Activated effector memory CD4-positive, alpha-beta T cell treated with anti-CD3 and anti-CD28 coated beads, Interleukin-2, amount 50 U/mL, for 16 hours (primary cell): ENCODE data around the gene RERG.

Source experiments
- DNase-seq: peaks from one replicate; pipeline ENCODE4 v3.0.0-alpha.2; 2020

The RERG gene

DNA sequence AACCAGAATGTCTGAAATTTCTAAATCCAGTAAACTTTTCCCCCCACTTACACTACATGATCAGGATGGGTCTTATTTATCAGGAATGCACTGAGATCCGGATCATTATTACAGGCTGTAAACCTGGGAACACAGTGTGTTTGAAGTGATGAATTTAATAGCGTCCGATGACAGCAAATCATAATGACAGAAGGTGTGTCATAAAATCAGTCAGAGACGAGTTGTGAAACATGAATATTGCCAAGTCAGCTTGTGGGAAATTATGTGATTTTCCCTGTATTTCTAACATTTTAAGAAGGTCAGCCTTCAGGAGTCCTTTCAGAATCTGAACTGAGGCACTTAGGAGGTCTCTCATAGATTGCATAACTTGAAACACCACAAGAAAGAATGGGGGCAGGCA lies 36.7 kb downstream of the RERG start:
- DNase-seq, result no peak

DNA sequence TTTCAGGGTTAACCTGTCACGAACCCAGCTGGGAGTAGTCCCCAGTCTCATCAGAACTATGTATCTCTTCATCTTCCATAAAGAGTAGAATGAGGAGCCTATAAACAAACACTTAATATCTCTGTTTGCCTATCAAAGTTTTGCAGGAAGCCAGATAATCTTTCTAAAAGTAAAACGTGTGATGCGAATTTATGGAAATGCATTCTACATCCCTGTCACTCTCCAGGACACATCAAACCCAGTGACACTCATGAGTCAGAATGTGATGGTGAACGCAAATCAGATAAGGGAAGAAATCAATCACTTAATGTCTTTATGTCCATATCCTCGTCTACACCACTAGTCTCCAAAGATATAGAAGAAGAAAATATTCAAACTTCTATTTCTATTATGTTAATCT lies 37.4 kb downstream of the RERG start:
- no peak for DNase-seq

DNA sequence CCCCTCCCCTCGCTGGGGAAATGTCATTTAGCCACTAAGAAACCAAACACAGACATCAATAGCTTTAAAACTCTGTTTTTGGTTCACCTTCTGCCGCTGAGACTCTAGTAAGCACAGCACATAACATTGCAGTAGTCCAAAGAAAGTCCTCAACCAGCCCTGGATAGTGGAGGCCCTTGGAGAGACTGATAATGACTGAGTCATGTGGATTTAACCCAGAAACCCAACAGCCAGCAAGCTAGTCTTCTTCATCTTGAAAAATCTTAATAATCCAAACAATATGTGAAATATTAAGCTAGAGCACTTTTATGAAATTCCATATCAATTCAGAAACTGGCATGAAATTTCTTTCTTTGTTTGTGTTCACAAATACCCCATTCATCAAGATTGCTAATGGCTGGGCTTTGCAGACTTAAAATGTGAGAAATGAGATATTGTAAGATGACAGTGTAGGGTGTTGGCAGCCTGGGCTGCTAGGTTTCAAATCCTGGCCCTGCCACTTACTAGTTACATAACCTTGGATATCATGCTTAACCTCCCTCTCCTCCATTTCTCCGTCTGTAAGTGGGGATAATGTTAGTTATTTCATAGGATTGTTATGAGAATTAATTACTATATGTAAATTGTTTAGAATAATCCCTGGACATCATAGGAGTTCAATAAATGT lies 40.1 kb downstream of the RERG start:
- no peak for DNase-seq

DNA sequence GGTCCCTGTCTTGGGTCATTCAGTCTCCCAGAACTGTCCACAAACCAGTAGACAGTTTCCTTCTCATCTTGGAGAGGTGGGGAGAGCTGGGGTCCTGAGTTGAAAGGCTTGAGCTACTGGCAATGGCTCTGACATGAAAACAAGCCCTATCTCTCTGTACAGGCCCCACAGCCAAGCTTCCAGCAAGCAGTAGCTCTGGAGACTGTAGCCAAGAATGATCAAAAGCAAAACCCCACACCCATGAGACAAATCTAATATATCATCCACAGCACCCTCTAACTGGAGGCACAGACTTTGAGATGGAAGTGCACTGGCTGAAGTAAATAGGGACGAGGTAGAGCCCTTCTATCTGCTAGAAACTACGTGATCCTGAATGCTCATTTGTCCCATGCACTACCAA lies 40.9 kb downstream of the RERG start:
- DNase-seq, result no peak

DNA sequence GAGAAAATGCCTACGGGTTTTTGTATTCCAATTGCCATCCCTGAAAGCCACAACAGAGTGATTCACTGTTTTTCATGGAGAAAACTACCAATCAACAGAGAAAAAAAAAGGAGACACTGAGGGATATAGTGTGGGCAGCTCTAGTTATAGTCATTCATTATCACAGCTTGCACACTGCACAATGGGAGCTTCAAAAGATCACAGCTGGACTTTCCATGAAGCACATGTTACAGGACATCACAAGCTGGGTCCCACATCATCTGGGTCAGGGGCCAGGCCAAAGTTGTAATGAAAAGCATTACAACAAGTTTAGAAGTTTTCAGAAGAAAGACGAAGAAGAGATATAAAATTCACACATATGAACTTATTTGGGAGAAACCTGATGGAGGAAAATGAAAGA lies 41.5 kb downstream of the RERG start:
- no peak for DNase-seq

DNA sequence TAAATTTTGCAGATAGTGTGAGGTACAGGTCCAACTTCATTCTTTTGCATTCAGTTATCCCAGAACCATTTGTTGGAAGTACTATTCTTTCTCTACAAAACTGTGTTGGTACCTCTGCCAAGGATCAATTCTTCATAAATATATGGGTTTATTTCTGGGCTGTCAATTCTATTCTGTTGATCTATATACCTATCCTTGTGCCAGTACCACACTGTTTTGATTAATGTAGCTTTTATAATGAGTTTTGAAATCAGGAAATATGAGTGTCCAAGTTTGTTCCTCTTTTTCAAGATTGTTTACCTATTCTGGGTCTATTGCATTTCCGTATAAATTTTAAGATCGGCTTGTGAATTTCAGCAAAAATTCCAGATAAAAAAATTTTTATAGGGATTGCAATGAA lies 48.1 kb downstream of the RERG start:
- no peak for DNase-seq

DNA sequence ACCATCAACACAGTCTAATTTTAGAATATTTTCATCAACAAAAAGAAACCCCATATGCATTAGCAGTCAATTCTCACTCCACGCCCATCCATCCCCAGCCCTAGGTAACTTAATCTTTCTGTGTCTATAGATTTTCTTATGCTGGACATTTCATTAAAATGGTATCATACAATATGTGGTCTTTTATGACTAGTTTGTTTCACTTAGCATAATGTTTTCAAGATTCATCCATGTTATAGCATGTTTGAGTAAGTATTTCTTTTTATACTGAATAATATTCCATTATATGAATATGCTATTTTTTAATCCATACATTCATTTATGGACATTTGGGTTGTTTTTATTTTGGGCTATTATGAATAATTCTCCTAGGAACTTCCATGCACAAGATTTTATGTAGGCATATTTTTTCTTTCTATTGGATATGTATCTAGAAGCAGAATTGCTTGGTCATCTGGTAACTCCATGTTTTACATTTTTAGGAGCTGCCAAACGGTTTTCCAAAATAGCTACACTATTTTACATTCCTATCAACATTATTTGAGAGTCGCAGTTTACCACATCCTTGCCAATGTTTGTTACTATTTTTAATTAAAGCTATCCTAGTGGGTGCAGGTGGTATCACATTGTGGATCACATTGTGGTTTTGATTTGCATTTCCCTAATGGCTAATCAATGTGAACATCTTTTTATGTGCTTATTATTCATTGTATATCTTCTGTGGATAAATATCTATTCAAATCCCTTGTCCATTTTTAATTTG lies 49.0 kb downstream of the RERG start:
- DNase-seq, result no peak

DNA sequence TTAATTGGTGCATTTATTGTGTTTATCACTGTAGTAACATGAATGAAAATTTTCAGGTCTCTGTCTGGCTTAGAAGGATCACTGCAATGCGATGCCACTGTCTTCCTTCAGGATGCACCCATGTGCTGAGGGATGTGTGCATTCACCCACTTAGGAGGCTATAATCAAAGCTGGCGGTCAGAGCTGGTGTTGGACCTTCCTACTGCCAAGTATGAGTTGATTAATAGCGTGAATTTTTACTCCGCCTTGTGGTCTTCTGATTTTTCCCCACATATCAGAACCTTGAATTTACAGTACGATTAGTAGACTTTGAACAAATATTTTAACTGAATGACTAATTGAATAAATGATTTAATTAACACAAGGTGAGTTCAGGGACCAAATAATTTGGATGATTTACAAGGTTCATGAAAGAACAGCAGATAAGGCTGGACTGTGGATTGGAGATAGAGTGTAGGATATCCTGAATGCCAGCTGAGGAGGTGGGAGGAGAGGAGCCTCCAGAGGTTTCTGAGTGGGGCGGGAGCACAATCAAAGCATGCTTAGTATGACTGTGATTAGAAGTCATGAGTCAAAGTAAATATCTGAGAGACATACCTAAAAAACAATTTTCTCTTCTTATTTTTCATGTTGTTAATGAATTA lies 50.1 kb downstream of the RERG start:
- DNase-seq, result no peak

DNA sequence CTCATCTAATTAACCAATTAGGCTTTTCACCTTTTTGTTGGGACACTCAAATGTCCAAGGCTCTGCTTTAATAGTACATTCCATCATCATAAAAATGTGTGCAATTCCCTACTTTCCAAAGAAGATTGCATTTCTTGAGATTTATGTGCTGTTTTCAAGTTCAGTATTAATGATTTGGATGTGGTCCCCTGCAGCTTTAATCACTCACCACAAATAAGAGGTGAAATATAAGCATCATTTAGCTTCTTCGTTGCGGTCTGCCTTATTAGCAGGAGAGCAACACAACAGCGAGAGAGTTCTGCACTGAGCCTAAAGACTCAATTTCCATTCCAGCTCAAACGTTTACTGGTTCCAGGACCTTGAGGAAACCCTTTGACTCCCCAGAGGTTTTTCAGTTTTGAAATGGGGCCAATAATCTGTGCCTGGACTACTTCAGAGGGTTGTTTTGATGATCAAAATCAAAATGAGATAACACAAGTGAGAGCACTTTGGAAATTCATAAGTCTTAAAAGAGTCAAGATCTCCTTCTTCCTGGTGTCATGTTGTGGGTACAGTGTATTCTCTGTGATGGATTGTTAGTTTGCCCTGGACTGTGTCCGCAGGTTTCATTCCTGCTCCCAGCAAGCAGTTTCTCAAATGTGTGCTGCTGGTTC lies 53.1 kb downstream of the RERG start:
- DNase-seq, result no peak

DNA sequence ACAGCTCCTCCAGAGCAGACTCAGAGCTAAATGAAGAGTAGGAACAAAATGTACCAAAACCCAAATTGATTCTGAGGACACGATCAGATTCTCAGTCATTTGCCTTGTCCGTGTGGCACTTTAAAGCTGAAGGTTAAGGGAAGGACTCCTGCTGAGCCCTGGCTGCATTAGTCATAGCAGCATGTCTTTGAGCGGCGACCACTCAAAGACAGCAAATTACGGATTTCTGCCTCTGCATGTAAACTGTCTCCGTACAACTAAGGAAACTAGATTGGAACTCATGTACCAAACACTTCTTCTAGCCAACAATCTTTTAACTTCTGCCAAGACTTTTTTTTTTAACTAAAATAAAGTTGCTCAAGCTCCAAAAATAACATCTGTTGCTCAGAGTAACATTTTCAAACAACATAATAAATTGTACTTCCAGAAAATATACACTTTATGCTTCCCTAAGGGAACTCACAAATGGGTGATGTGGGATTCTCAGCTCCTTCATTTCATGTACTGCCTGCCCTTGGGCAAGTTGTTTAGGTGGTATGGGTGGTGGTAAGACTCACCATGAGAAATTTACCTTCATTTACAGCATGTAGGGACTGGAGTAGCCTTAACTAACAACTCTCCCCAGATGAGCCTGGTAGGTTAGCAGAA lies 56.1 kb downstream of the RERG start:
- no peak for DNase-seq

DNA sequence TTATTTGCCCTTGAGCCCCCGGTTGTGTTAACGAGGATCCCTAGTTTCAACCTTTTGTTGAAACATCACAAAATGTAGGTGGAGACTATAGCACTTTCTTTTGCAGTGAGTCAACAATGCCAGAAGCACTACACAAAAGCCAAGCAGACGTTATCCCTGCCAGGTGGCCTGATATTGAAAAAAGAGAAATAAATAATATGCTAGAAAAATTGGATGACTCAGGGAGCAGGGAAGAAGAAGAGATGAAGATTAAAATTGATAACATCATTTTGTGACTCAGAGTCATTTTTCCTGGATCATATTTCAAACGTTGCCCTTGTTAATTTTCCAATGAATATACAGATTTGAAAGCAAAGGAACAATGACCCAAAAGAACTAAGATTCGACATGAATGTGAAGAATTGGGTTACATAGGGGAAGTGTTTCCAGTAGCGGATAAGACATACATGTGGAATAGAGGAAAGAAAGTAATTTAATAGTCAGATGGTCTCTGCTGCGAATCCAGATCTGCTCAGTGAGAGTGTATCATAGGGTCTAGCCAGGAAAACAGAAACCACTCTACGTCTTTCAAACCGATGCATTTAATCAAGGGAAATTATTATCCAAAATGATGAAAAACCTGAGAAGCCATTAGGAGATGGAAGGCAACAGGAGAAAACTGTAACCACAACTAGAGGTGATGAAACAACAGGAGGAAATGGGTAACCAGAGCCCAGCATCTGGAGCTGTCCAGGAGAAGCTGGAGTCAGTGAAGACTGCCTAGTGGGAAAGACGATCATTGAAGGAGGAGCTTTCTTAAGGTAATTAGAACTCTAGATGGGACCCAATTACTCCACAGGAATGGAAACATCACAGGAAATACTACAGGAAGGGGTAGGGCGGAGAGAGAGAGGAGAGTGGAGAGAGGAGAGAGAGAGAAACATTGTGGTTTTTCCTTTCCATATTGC lies 57.9 kb downstream of the RERG start:
- DNase-seq, result no peak

DNA sequence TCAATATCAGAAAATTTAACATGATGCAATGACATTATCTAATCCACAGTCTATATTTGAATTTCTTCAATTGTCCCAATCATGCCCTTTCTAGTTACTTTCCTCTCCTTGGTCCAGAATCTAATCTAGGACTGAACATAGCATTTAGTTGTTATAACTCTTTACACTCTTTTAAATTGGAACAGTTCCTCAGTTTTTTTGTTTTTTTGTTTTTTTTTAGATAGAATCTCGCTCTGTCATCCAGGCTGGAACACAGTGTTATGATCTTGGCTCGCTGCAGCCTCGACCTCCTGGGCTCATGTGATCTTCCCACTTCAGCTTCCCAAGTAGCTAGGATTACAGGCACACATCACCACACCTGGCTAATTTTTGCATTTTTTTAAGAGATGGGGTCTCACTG lies 63.1 kb downstream of the RERG start:
- DNase-seq, result no peak

DNA sequence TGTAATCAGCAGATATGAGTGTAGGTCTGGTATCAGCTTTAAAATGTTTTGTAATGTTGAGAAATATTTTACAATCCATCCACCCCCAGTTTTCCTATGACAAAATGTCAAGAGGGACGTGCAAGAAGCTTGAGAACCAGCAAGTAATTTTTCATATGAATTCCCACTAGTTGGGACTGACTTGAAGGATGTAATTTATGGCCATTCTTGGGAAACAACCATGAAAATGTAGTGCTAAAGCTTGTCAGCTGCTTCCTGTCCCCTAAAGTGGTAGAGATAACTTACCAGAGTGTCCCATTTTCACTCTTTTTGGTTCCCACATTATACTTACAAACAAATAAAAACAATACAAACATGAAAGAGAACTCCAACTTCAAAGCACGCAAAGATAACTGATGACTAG lies 63.9 kb downstream of the RERG start:
- no peak for DNase-seq

DNA sequence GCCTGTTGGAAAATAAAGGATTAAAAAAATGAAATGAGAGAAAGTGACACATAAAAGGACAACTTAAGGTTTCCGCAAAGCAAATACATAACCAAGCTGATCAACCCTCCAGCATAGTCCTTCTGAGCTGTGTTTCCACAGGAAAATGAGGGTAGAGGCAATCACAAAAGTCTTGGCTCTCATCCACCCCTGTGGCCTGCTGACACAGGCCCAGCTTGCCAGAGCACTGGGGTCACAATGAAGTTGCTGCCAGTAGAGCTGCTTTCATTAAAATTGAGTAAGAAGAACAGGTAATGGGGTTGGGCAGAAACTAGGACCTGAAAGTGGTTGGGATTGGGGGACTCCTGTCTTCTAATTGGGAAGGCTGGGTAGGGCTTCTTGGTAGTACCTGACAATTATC lies 65.9 kb downstream of the RERG start:
- DNase-seq, result no peak

DNA sequence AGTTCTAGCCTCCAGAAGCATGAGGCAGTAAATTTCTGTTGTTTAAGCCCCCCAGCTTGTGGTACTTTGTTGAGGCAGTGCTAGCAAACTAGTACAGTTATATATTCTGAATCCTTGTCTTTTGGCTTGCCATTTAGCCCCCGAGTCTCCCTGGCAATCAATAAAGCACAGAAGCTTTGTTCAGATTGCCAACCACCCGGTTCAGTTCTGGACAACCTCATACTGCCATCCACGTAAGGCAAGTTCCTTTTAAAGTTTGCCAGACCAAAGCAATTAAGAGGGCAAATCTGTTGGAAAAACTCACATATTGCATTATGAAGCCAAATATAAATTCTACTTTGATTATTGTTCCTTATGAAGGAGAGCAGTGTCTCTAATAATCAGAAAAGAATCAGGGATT lies 67.1 kb downstream of the RERG start:
- no peak for DNase-seq

DNA sequence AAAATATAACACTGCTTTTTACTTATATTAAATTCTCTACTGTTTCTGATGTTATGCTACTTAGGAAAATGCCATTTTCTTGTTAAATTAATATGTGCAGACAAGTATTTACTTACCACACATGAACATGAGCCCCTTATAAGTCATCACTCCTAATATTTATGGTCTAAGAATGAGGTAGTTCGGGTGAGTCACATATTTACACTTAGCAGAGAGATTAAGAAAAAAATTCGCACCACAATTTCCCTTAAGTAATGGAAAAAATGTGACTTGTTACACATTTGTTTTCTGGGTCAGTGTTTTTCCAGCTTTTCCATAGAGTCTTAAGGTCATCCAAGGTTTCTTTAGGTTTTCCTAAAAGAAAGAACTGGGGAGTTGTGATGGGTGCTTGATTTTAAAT lies 68.3 kb downstream of the RERG start:
- no peak for DNase-seq

DNA sequence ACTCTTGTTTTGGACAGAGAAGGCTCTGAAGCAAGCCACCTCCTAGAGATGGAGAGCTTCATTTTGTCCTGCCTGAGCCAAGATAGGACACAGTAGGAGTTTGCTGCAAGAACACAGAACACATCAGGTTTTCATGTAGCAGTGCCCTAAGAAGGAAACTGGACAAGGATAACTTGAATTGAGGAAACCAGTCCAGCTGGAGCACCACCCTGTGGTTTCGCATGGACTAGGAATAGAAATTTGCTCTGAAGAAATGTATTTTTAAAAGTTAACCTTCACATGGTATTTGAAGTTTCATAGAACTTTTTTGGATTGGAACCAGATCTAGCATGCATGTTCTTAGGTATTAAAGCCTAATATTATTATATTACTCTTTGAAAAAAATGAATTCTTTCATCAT lies 68.8 kb downstream of the RERG start:
- DNase-seq, result no peak

DNA sequence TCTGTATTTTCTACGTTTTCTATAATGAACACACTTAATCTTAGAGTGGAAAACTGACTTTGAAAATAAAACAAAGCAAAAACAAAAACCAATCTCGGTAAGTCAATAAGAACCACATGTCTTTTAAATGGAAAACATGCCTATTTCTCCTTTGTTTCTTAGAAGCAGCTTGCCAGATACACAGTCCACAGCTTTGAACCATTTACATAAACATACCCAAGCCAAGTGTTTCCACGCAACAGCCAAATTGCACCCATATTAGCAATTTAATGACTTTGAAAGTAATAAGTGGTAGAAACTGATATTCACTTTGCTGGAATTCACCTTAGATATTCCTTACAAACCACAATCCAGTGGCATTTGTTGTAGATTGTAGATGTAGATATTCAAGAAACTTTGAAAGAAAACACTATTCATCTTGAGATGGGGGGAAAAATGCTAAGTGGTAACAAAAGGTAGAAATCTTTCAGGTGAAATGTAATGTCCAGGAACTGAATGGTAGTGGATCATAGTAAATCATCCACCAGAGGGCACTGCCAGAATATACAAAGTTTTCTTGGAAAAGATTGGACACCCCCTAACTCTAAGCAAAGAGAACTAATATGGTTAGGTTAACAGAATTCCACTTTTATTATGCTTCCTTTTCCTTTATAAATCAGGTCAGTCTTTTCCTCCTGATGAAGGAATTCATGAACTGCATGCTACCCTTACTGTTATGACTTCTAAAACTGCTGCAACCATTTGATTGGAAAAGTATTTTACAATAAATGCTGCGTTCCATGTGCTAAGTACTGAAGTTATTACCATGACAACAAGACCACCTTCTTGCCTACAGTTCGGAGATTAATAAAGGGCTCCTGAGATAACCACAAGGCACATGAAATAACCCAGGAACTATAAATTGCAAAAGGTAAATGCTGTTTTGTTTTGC lies 69.8 kb downstream of the RERG start:
- DNase-seq, result no peak

DNA sequence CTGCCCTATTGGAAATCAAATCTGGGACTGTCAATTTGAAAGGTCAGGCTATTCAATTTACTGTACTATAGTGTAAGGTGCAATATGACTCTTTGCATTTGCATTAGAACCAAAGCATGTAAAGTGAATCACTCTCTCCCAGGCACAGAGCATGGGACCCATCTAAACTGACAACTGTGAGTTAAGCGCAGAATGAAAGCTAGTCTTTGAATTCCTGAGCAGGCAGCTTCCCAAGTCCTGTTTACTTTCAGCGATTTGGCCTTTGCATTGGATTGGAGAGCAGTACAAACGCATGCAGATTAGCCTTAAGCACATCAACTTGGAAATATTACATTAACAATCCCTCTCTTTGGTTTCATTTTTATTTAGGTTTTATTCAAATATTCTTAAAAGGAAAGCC lies 74.6 kb downstream of the RERG start:
- DNase-seq, result no peak

DNA sequence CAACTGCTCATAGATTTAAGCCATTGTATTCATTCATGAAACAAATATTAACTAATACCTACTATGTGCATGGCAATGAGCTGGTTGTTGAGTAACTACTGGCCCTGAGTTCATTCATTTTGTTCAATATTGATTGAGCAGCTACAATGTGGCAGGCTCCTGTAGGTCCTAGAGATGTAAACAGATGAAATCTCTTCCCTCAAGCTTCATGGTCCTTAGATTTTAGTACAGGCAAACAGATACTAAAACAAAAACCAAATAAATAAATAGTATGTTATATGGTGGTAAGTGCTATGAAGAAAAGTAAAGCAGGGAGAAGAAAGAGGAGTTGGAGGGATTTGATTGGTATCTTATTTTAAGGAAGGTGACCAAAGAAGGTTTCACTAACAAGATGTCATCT lies 77.8 kb downstream of the RERG start:
- no peak for DNase-seq

DNA sequence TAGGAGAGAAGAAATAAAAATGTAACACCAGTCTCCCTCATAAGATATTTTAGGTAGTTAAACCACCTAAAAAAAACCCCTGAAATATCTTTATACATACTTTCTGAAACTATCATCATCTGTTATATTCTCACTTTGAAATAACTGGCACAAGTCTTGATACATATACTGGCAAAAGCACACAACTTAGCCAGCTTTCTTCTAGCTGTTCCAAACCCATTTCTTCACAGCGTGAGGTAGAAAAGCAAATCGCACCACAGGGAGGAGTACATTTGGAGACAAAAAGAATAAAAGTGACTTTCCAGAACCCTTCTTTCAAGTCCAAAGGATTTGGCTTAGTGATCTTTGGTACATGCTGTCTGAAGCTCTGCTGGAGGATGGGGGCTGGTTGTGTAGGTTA lies 78.5 kb downstream of the RERG start:
- no peak for DNase-seq
